ENCODE measurements around the gene FAM3C. TPM values are rescaled to one million over a fixed set of nuclear protein-coding genes. Genes with fewer than 3 reads are reported as not detected.

The FAM3C gene
- total and polyA plus RNA-seq, 2 of the 4 experiments (the other 2 are of a cell fraction) = 11.5 to 45.8 TPM

DNA sequence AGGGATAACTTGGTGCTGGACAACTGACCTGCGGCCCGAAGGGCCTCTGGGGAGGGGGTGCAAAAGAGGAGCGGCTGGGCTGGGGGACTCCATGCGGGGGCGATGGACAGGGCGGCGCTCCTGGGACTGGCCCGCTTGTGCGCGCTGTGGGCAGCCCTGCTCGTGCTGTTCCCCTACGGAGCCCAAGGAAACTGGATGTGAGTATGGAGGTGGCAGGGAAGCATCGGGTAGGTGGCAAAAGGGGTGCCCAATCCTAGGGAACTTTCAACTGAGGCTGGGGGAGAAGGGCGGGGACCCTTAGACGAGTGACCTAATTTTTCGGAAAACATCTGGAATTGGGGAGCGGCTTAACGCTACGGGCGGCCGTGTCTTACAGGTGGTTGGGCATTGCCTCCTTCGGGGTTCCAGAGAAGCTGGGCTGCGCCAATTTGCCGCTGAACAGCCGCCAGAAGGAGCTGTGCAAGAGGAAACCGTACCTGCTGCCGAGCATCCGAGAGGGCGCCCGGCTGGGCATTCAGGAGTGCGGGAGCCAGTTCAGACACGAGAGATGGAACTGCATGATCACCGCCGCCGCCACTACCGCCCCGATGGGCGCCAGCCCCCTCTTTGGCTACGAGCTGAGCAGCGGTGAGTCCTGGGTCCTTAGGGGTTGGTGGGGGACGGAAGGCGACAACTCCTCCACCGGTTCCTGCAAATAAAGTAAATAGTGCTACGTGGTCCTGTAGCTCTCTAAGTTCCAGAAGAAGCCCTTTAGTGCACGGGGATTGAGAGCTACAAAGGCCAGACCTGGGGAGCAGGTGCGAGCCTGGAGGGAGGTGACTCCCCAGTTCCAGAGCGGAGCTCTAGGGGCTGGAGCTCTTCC, 66.7 kb downstream of the FAM3C start:
- H3K18ac ChIP-seq (ENCODE audit: low read depth, low read length) = no peak overlapping the region
- no peak overlapping the region for H3K27ac ChIP-seq (ENCODE audit: insufficient read depth, low read length)
- DNase-seq (no peak), ATAC-seq (ENCODE audit: low read depth) (peak; percentile 57)
- H3K4ac ChIP-seq (ENCODE audit: low read depth, low read length) = no peak overlapping the region; the same call in 1 of the 2 replicates
- H3K36me3 ChIP-seq (ENCODE audit: control insufficient read depth, insufficient read depth, low read length) = no peaks in the 10 kb centered on the region
- no peak overlapping the region for H4K8ac ChIP-seq (ENCODE audit: low read depth in 2 of 2, low read length in 2 of 2)
- peak overlapping the region; percentile 63 for H3K4me3 ChIP-seq (ENCODE audit: insufficient read depth, low read depth, low read length)
- H4K91ac ChIP-seq (ENCODE audit: insufficient read depth, low read depth, low read length) = peak overlapping the region; percentile 26; the same call in 1 of the 2 replicates
- ChIA-PET POLR2A (ENCODE audit: unreplicated experiment) (interaction anchor here (0.6 to 1.0 kb wide), 2 partner anchors 116 to 170 kb away, joined by 3 to 4 read pairs; no protein-coding TSS in a partner anchor), CTCF (interaction anchor here (1.9 kb wide), 1 partner anchor 29 kb away, joined by 6 read pairs; no protein-coding TSS in a partner anchor)
- H3K56ac ChIP-seq (ENCODE audit: extremely low read depth, insufficient read depth, low read length) = no peak overlapping the region
- H3K23ac ChIP-seq (ENCODE audit: low read depth, low read length) = peak overlapping the region; percentile 65; the same call in 1 of the 2 replicates
- no peak overlapping the region for H2BK5ac ChIP-seq (ENCODE audit: low read depth, low read length, poor library complexity, severe bottlenecking)
- no TSS peak for BruUV-seq (replicated peaks)
- H4K20me1 ChIP-seq (ENCODE audit: insufficient read depth, low read length) = no peaks in the 10 kb centered on the region
- dilution Hi-C loops (cut with HindIII; ENCODE audit: low sequenced_read_pairs, unreplicated experiment) = no loop called here
- intact Hi-C loops (cut with micrococcal nuclease) = loop anchor here (10.0 kb wide), 1 partner anchor 525 kb away; no protein-coding TSS in a partner anchor
- peaks cover 21% of the 10 kb centered on the region for H3K27me3 ChIP-seq (ENCODE audit: control insufficient read depth, insufficient read depth, low read length)
- peak overlapping the region; percentile 57 for H2AK9ac ChIP-seq (replicated peaks; ENCODE audit: low read depth, low read length, poor library complexity)
- H3K79me1 ChIP-seq (ENCODE audit: low read depth in 1 of 2, low read length in 2 of 2) = peaks cover 0 to 6% of the 10 kb centered on the region in 2 experiments; a peak in 1 of 4 replicates
- H3K9me3 ChIP-seq (ENCODE audit: control insufficient read depth, insufficient read depth, low read length) = no peaks in the 10 kb centered on the region
- peak overlapping the region; percentile 87 for H2AFZ ChIP-seq (replicated peaks; ENCODE audit: low read length, poor library complexity)
- H3K9me1 ChIP-seq (ENCODE audit: insufficient read depth, low read length) = no peaks in the 10 kb centered on the region
- H2BK20ac ChIP-seq (ENCODE audit: low read depth, low read length) = no peak overlapping the region
- H2BK120ac ChIP-seq (ENCODE audit: low read depth, low read length) = no peak overlapping the region; the same call in 1 of the 2 replicates
- in situ Hi-C loops (cut with MboI; ENCODE audit: low sequenced_read_pairs) = loop anchor here (25.0 kb wide), 2 partner anchors 192 to 342 kb away; partner anchors contain the start of gene CPED1
- H2BK15ac ChIP-seq (ENCODE audit: low read depth, low read length) = no peak overlapping the region
- peak overlapping the region; percentile 92 for H3K4me2 ChIP-seq (ENCODE audit: low read depth, low read length)
- H3K4me1 ChIP-seq (ENCODE audit: control insufficient read depth, insufficient read depth, low read length) = no peaks in the 10 kb centered on the region
- TF ChIP-seq RCOR1 (IDR thresholded peaks at IDR 0.05; ENCODE audit: insufficient replicate concordance, low read length) (no peak), FOS (IDR thresholded peaks at IDR 0.05; ENCODE audit: low read depth, low read length) (no peak), CEBPB (IDR thresholded peaks at IDR 0.05; ENCODE audit: low read depth, low read length) (no peak), RFX5 (IDR thresholded peaks at IDR 0.05; ENCODE audit: low read depth, low read length) (no peak), CTCF (conservative IDR thresholded peaks at IDR 0.05; ENCODE audit: low read depth, low read length) (no peak; the same call in 1 of the 2 replicates), USF2 (IDR thresholded peaks at IDR 0.05; ENCODE audit: low read depth, low read length) (no peak), BHLHE40 (IDR thresholded peaks at IDR 0.05; ENCODE audit: low read depth, low read length) (no peak), RAD21 (IDR thresholded peaks at IDR 0.05; ENCODE audit: low read length) (no peak), POLR2A (IDR thresholded peaks at IDR 0.05; ENCODE audit: low read depth, low read length) (no peak), NFE2L2 (IDR thresholded peaks at IDR 0.05; ENCODE audit: low read depth, low read length) (no peak)
- TF ChIP-seq, protein P1, sequence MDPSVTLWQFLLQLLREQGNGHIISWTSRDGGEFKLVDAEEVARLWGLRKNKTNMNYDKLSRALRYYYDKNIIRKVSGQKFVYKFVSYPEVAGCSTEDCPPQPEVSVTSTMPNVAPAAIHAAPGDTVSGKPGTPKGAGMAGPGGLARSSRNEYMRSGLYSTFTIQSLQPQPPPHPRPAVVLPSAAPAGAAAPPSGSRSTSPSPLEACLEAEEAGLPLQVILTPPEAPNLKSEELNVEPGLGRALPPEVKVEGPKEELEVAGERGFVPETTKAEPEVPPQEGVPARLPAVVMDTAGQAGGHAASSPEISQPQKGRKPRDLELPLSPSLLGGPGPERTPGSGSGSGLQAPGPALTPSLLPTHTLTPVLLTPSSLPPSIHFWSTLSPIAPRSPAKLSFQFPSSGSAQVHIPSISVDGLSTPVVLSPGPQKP (IDR thresholded peaks at IDR 0.05; ENCODE audit: borderline replicate concordance, low read depth, low read length) = no peak
- H2AK5ac ChIP-seq (ENCODE audit: low read depth, low read length) = no peak overlapping the region
- H3K9ac ChIP-seq (ENCODE audit: low read depth, low read length) = no peak overlapping the region; the same call in 1 of the 2 replicates
- WGBS, 2 experiments (ENCODE audit: extremely low coverage in 2 of 2, insufficient read length in 1 of 2) = 2% methylated on average over 15 of the region's 47 CpGs; no CpG with 5 or more reads in 1 of the 2 experiments
- no peak overlapping the region for H4K5ac ChIP-seq (ENCODE audit: low read depth, low read length)
- H3K14ac ChIP-seq (replicated peaks; ENCODE audit: low read depth, low read length) = 0 out of 2 replicates have a peak overlapping the region, but pooled peaks have one; percentile 52

Measured in IMR-90 (cell line).